Measurements from ENCODE around the gene P3R3URF.

The P3R3URF gene

GRCh38 chr1:46193285-46193684, 17.0 kb upstream of the P3R3URF start:
- no peak for DNase-seq

- no peak for DNase-seq
Measured at GRCh38 chr1:46192171-46192570, 15.9 kb upstream of the P3R3URF start.

GRCh38 chr1:46191033-46191701, 14.9 kb upstream of the P3R3URF start:
- no peak for DNase-seq

GRCh38 chr1:46190539-46190938, 14.3 kb upstream of the P3R3URF start:
- DNase-seq = no peak

- no peak for DNase-seq
Measured at GRCh38 chr1:46188295-46189030, 12.2 kb upstream of the P3R3URF start.

DNA sequence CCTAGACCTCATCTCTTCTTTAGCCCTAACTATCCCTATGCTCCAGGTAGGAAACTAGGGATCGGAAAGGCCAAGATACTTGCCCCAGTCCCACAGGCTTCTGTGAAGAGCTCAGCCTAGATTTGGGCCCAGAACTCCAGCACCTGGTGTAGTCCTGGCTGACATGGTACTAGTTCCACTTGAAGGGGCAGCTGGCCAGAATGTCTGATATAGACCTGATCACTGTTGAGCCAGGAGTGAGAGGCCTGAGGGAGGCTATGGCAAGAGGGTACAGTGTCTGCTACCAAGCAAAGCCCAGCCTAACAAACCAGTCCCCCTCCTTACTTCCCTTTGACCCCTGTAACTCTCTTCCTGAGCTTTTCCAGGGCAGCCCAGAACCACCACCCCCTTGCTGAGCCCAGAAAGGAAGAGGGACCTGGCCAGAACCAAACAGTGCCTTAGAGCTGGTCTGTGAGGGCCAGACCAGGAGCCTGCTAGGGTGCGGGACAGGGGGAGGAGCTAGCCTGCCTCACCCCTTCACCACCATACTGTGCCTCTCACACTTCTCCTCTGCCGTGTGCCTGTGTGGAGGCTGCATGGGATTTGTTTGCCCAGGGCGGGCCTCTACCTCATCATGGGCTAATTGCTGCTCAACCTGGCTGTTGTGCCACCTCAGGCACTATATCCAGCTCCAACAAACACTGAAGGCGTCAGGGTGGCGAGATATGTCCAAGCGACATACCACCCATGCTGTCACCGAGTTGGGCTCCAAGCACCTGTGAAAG, 11.0 kb upstream of the P3R3URF start:
- DNase-seq = no peak

- no peak for DNase-seq
Measured at GRCh38 chr1:46186076-46186475, 9.8 kb upstream of the P3R3URF start.

DNA sequence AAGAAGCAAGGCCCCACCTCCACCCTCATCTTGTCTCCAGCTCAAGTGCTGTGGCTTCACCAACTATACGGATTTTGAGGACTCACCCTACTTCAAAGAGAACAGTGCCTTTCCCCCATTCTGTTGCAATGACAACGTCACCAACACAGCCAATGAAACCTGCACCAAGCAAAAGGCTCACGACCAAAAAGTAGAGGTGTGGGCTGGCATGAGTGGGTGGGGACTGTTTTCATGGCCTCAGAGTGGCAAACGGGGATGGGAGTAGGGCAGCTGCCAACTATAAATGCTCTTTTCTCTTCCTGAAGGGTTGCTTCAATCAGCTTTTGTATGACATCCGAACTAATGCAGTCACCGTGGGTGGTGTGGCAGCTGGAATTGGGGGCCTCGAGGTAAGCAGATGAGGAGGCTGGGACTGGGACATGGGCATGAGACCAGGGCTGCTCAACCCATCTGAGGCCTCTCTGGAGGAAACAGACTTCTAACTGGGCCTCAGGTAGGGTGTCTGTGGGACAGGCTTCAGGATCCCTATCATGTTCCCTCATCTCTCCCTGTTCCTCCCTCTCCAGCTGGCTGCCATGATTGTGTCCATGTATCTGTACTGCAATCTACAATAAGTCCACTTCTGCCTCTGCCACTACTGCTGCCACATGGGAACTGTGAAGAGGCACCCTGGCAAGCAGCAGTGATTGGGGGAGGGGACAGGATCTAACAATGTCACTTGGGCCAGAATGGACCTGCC, 8.8 kb upstream of the P3R3URF start:
- peak; percentile 69 for DNase-seq

- no peak for DNase-seq
Measured at GRCh38 chr1:46183926-46184557, 7.8 kb upstream of the P3R3URF start.

GRCh38 chr1:46183079-46183847, 7.0 kb upstream of the P3R3URF start:
- no peak for DNase-seq

GRCh38 chr1:46181343-46182260, 5.3 kb upstream of the P3R3URF start:
- DNase-seq = no peak

GRCh38 chr1:46180082-46180616, 3.9 kb upstream of the P3R3URF start:
- no peak for DNase-seq

- peak; percentile 45 for DNase-seq
Measured at GRCh38 chr1:46179138-46180081, 3.1 kb upstream of the P3R3URF start.

- no peak for DNase-seq
Measured at GRCh38 chr1:46175243-46175642, 1.0 kb downstream of the P3R3URF start.

DNA sequence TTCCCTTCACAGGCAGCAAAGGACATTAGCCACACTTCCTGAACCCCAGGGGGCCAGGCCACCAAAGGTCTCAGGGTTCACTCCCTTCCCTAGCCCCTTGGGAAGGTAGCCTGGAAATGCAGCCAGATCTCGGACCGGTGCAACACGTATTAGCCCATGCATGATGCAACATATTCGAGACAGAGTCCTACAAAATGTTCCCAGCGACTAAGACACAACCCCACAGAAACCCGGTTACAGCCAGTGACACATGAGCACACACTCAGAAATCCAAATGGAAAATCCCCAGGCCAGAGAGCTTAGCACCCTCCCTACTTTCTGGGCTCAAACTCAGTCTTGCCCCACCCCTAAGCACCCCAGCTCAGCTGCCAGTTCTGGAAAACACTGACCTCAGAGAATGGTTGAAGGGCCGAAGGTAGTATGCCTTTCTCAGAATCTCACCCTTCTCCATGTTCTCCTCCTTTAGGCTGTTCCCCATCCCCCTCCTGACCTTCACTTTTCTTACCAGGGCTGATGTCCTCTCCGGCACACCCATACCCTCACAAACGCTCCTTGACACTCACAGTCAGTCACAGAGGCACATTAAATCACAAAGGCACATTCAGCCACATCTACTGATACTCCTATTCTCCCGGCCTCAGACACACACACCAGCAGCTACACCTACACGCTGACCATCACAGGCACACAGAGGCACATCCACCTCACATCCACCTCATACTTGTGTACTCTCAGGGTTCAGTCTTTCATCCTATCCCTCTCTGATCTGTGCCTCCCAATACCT, 1.6 kb downstream of the P3R3URF start, which contains the start of gene TSPAN1:
TSPAN1 (plus strand) TSS at position 640 of the 784 bp plus-strand sequence. CDS start 6,021 bp downstream, outside the sequence.
- no peak for DNase-seq

DNA sequence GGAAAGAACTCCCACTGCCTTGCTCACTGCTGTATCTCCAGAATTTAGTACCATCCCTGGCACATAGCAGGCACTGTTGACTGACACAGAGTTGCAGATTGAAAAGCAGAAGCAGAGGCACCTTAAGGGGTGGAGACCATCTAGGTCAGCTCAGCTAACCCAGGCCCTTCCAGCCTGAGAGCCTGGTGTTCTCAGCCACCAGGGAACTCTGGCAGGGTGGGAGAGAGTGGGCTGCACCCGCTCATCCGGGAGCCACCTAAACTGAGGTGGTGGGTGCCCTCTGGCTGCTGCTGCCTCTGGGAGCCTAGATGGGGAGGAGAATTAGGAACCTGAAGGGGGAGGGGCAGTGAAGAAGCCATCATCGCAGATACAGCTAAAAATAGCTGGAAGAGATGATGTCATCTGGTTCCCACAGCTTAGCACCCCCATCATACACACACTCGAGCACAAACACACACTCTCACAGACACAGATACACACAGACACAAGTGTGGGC, 2.9 kb downstream of the P3R3URF start:
- DNase-seq = no peak

GRCh38 chr1:46172321-46172720, 4.0 kb downstream of the P3R3URF start:
- no peak for DNase-seq

DNA sequence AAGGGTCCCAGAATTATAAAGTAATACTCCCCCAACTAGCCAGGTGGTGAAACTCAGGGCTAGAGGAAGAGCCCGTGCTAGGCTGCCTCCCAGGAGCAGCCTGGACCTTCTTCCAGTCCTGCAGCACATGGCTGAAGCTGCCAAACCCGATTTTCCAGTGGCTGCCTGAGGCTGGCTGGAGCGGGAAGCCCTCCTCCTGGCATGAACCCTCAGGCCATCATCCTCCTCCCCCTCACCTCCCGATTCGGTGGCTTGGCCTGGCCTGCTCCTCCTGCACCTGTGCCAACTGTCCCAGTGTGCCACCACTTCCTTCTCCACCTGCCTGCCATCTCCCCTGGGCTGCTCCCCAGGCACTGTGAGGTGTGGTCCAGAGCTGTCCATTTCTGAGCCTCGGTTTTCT, 4.4 kb downstream of the P3R3URF start:
- DNase-seq = no peak

All from stimulated activated naive CD4-positive, alpha-beta T cell treated with Interleukin-2 at 50 U/mL for 16 hours (primary cell).